Thoracic aorta (tissue), 2 donors: ENCODE data around the gene CLN6. TPM values are rescaled to one million over a fixed set of nuclear protein-coding genes. Genes with fewer than 3 reads are reported as not detected.
"Not testable (repeated sequence)": the region's sequence is repeated elsewhere in the genome, so short reads cannot be mapped to it uniquely, and the experiment has no call there.

Source experiments
- ATAC-seq: fragments of 150-250 bp; one replicate; pipeline ENCODE4 v1.8.0; 2017; ENCODE audit warnings: low read depth; ENCODE audit not compliant: insufficient number of reproducible peaks, low FRiP score
- DNase-seq: peaks from one replicate; pipeline ENCODE4 v3.0.0-alpha.2; 2020; ENCODE audit warnings: low spot score
- H3K27ac ChIP-seq, 2 donors: fragments of 200-600 bp; sonication (generic); 1 replicate in 1 of 2; 2 replicates in 1 of 2; pipeline ENCODE4 v1.5.1; 2016; ENCODE audit warnings: mild to moderate bottlenecking in 2 of 2, moderate library complexity in 2 of 2
- H3K27me3 ChIP-seq: fragments of 200-600 bp; sonication (generic); replicated peaks from 2 replicates; pipeline ENCODE4 v1.6.0; 2016; ENCODE audit warnings: mild to moderate bottlenecking; ENCODE audit not compliant: insufficient read depth
- H3K36me3 ChIP-seq: fragments of 200-600 bp; sonication (generic); one replicate; pipeline ENCODE4 v1.5.1; 2016
- H3K4me1 ChIP-seq, 2 donors: fragments of 200-600 bp; sonication (generic); 1 replicate in 1 of 2; 2 replicates in 1 of 2; pipeline versions ENCODE4 v1.5.1 to v1.6.0; 2016; ENCODE audit warnings: low read depth in 2 of 2, mild to moderate bottlenecking in 1 of 2; ENCODE audit not compliant: control insufficient read depth in 1 of 2
- H3K4me3 ChIP-seq: fragments of 200-600 bp; sonication (generic); 2 replicates; pipeline ENCODE4 v1.5.1; 2016; ENCODE audit warnings: mild to moderate bottlenecking
- H3K9me3 ChIP-seq: fragments of 200-600 bp; sonication (generic); 2 replicates; pipeline ENCODE4 v1.5.1; 2016
- total RNA-seq, 2 donors: library from RNA; depleted of rRNA; stranded (reverse); fragments of >200 nt; gene quantifications; one replicate each; pipeline versions ENCODE4 v1.1.0 to v1.2.3, GENCODE V29; 2016
- TF ChIP-seq, protein P1 (sequence below): fragments of 200-600 bp; sonication (generic); IDR thresholded peaks from one replicate; pipeline ENCODE4 v1.5.1; 2019; ENCODE audit warnings: antibody characterized with exemption

CLN6 gene
- total RNA-seq, 2 donors from 2014 or later: 18.5 to 22.9 TPM

DNA sequence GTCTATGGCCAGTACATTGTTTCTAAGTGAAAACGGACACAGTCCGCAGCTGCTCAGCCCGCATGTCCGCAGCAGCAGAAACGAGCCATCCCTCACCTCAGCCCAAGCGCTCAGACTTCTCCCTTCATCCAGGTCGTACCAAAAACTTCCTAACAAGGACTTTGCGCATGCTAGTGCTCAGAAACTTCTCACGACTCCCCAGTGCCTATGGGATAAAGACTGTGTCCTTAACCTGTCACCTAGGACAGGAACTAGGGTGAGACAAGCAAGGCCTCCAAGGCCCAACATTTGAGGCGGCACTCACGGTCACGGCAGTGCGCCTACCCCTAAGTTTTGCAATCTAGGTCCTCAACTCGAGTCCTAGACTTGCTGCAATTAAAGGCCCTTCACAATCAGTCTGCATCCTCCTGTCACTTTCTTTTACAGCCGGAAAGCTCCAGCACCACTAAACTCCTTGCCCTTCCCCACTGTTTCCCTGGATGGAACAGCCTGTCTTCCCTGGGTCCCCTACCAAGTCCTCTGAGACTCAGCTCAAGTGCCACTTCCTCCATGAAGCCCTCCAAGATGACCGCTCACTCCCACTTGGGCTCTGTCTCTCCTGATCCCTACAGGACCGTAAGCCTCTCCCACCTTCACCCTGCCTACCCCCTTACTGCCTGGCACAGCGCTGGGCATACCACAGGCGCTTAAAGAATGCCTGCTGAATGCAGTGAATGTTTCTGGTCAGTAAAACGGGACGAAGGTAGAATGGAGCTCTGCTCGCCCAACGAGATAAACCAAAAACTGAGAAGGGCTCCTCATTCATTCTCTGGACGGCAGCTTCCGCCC lies 1.2 kb downstream of the CLN6 start:
- Histone ChIP-seq H3K27ac (no peak overlapping the region), H3K4me1 (peaks cover 15 to 20% of the 10 kb centered on the region in 2 donors), H3K4me3 (peak overlapping the region; percentile 89), H3K9me3 (no peaks in the 10 kb centered on the region), H3K27me3 (no peaks in the 10 kb centered on the region), H3K36me3 (no peaks in the 10 kb centered on the region)
- TF ChIP-seq, protein P1, sequence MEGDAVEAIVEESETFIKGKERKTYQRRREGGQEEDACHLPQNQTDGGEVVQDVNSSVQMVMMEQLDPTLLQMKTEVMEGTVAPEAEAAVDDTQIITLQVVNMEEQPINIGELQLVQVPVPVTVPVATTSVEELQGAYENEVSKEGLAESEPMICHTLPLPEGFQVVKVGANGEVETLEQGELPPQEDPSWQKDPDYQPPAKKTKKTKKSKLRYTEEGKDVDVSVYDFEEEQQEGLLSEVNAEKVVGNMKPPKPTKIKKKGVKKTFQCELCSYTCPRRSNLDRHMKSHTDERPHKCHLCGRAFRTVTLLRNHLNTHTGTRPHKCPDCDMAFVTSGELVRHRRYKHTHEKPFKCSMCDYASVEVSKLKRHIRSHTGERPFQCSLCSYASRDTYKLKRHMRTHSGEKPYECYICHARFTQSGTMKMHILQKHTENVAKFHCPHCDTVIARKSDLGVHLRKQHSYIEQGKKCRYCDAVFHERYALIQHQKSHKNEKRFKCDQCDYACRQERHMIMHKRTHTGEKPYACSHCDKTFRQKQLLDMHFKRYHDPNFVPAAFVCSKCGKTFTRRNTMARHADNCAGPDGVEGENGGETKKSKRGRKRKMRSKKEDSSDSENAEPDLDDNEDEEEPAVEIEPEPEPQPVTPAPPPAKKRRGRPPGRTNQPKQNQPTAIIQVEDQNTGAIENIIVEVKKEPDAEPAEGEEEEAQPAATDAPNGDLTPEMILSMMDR: no peak
- ATAC-seq (no peak), DNase-seq (no peak)

DNA sequence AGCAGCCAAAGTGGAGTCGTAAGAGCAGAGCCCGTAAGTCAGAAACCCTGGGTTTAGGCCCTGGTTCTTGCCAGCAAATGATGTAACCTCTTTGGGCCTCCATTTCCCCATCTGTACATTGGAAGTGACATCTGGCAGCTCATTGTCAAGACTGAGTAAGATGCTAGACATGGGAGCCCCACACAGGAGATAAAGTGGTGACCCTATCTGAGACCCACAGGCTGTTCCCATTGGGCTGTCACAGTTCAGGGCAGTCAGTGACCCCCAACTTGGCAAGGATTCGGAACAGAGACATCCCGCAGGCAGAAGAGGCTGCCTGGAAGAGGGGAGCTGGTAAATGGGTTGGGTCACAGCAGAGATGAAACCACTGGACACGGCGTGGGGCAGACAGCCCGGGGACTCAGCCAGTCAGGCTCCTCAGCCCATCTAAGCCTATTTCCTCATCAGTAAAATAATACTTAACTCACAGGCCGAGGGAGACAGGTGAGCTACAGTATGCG lies 1.8 kb downstream of the CLN6 start:
- Histone ChIP-seq H3K4me3 (no peak overlapping the region), H3K9me3 (no peaks in the 10 kb centered on the region), H3K36me3 (no peaks in the 10 kb centered on the region), H3K27me3 (no peaks in the 10 kb centered on the region), H3K4me1 (peaks cover 15 to 20% of the 10 kb centered on the region in 2 donors), H3K27ac (no peak overlapping the region)
- DNase-seq: no peak
- TF ChIP-seq, protein P1: no peak
- no peak for ATAC-seq

DNA sequence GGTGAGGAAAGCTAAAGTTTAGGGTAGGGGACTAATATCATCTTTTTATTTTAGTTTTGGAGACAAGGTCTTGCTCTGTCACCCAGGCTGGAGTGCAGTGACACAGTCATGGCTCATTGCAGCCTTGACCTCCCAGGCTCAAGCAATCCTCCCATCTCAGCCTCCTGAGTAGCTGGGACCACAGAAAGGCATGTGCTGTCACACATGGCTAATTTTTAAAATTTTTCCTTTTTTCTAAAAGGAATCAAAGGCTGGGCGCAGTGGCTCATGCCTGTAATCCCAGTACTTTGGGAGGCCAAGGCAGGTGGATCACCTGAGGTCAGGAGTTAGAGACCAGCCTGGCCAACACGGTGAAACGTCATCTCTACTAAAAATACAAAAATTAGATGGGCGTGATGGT lies 4.1 kb downstream of the CLN6 start:
- not testable (repeated sequence) for H3K27ac ChIP-seq, ATAC-seq, H3K9me3 ChIP-seq, H3K27me3 ChIP-seq, DNase-seq, H3K36me3 ChIP-seq, H3K4me3 ChIP-seq
- H3K4me1 ChIP-seq: peaks cover 15 to 19% of the 10 kb centered on the region in 2 donors

DNA sequence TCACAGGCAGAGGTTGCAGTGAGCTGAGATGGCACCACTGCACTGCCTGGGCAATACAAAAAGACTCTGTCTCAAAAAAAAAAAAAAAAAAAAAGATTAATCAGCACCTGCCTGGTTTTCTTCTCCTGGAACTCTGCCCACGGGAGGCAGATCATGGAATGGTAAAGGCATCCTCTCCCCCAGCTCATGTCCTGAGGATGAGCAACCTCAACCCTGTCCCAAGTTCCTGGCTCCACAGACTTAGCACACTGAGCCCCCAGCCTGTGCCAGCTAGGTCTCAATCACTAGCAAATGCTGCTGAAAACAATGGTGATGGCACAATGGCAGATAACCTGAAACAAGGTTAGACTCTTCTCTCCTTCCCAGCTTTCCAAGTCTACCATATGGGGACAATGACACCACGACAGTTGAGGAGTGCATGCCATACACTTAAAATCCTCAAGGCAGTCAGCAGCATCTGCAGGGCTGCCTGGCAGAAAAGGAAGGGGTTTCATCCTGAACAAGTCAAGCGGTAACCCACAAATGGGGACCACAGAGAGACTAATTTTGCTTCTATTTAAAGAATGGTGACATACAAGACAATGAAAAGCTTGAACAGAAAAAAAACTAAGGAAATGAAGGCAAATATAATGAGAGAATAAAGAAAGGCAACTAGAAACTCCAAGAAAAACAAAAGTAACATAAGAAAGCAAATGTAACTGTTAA lies 4.8 kb downstream of the CLN6 start:
- DNase-seq: no peak
- Histone ChIP-seq H3K36me3 (no peaks in the 10 kb centered on the region), H3K9me3 (no peaks in the 10 kb centered on the region), H3K27ac (no peak overlapping the region), H3K4me3 (no peak overlapping the region), H3K4me1 (peaks cover 11 to 14% of the 10 kb centered on the region in 2 donors), H3K27me3 (no peaks in the 10 kb centered on the region)
- TF ChIP-seq, protein P1: no peak
- no peak for ATAC-seq

DNA sequence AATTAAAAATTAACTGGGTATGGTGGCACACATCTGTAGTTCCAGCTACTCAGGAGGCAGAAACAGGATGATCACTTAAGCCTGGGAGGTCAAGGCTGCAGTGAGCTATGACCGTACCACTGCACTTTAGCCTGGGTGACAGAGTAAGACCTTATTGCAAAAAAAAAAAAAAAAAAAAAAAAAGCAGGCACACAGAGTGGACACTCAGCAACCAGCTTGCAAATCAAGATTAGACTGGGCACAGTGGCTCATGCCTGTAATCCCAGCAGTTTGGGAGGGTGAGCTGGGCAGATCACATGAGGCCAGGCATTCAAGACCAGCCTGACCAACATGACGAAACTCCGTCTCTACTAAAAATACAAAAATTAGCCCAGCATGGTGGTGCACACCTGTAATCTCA lies 5.4 kb downstream of the CLN6 start:
- H3K9me3 ChIP-seq: no peaks in the 10 kb centered on the region
- H3K27me3 ChIP-seq: no peaks in the 10 kb centered on the region
- no peak overlapping the region for H3K4me3 ChIP-seq
- peaks cover 11 to 14% of the 10 kb centered on the region in 2 donors for H3K4me1 ChIP-seq
- no peak overlapping the region for H3K27ac ChIP-seq
- ATAC-seq (no peak), DNase-seq (no peak)
- TF ChIP-seq, protein P1: no peak
- H3K36me3 ChIP-seq: no peaks in the 10 kb centered on the region
